HG03175 (cell line): ENCODE results near the gene MSH3.
"Not testable (repeated sequence)": the region's sequence is repeated elsewhere in the genome, so short reads cannot be mapped to it uniquely, and the experiment has no call there.

Source experiments
- ATAC-seq: cut with Tn5 transposase; IDR thresholded peaks from one replicate; pipeline ENCODE4 v1.9.1; 2021; ENCODE audit warnings: mild to moderate bottlenecking, moderate library complexity; ENCODE audit not compliant: unreplicated experiment

The MSH3 gene

GRCh38 chr5:80705216-80705769, 50.8 kb downstream of the MSH3 start:
- ATAC-seq, result no peak

DNA sequence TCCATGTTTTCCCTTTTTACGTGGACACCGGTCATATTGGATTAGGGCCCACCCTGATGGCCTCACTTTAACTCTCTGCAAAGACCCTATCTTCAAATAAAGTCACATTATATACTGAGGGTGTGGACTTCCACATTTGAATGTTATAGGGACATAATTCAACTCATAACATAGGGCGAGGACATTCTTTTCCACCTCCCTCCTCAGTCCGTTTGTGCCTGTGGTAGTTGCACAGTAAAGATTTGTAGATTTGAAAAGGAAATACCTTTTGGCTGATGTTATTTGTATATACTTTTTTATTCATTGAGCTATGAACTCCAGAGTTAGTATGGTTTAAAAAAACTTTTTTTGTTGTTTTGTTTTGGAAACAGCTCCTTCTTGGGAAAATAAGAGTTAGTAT, 51.3 kb downstream of the MSH3 start:
- no peak for ATAC-seq

DNA sequence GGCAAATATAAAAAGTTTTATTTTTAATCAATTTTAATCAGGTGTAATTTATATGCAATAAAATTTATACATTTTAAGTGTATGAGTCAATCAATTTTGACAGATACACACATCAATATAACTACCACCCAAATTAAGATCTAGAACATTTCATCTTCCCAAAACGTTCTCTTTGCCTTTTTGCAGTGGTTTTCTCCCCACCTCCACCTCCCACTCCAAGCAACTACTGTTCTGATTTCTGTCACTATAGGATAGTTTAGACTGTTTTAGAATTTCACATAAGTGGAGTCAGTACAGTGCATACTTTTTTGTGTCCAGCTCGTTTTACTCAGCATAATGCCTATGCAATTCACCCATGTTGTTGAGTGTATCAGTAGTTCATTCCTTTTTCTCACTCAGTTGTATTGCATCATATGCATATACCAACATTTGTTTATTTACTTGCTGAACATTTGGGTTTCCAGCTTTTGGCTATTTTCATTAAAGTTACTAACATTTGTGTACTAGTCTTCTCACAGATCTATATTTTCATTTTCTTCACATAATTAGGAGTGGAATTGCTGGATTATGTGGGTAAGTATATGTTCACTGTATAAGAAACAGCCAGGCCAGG, 52.5 kb downstream of the MSH3 start:
- no peak for ATAC-seq

GRCh38 chr5:80707645-80708044, 53.2 kb downstream of the MSH3 start:
- no peak for ATAC-seq

DNA sequence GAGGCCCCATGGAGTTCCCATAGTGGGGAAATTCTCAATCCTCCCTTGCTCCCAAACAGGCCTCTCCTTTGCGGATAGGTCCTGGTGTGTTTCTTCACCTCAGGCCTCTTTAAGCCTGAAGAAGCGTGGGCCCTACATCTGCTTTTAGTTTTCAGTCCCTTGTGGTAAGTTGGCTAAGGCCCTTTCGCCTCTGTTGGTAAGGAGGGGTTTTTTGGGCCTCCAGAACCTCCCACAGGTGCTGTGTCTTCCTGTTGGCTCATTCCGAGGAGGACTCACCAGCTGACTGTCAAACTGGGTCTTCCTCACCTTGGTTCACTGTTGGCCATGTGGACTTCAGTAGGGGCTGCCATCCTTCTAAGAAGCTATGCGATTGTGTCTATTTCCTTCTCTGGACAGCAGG, 56.8 kb downstream of the MSH3 start:
- ATAC-seq, result no peak

GRCh38 chr5:80711938-80712337, 57.5 kb downstream of the MSH3 start:
- no peak for ATAC-seq

- no peak for ATAC-seq
These were observed 58.5 kb downstream of the MSH3 start for GRCh38 chr5:80712919-80713318.

GRCh38 chr5:80713631-80714030, 59.2 kb downstream of the MSH3 start:
- no peak for ATAC-seq

GRCh38 chr5:80714570-80715298, 60.3 kb downstream of the MSH3 start:
- ATAC-seq, result no peak

DNA sequence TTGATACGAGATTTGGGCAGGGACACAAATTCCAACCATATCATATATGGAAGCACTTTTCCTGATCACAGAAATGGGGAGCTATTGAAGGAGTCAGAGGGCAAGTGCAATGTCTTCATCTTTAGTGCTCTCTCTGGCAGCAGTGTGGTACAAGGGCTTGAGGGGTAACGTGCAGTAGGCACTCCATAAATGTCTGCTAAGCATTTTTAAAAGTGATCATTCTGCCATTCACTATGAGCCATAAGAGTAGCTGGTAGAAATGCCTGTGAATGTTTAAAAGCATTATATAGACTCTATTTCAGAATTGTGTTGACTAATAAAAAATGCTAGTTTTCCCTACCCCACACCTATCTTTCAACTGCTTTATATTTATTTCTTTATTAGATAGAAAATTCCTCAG, 61.4 kb downstream of the MSH3 start:
- ATAC-seq, result no peak

DNA sequence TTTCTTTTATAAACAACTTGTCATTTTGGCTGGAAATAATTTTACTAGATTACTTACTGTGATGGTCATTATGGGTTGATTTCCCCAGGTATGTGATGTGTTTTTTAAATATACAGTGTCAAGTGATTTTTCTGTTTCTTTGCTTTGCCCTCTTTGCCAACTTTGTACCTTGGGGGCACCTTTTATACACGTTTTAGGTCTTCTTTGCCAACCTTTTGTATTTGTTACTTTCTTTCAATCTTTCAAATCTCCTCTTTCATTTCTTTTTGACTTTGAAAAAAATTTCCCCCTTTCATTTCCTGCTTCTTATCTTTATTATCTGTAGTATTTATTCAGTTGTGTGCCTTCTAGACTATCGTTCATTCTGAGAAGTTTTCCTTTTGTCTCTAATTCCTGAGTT, 65.7 kb downstream of the MSH3 start:
- ATAC-seq, result no peak

DNA sequence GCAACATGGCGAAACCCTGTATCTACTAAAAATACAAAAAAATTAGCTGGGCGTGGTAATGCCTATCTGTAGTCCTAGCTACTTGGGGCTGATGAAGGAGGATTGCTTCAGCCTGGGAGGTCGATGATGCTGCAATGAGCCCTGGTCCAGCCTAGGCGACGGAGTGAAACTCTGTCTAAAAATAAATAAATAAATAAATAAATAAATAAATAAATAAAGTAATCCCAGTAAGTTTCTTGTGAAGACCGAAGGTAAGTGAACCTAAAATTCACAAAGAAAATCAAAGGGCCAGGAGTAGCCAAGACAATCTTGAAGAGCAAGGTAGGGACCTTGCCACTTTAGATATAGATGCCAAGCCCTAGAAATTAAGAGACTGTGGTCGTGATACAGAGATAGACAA, 68.5 kb downstream of the MSH3 start:
- ATAC-seq, result no peak

DNA sequence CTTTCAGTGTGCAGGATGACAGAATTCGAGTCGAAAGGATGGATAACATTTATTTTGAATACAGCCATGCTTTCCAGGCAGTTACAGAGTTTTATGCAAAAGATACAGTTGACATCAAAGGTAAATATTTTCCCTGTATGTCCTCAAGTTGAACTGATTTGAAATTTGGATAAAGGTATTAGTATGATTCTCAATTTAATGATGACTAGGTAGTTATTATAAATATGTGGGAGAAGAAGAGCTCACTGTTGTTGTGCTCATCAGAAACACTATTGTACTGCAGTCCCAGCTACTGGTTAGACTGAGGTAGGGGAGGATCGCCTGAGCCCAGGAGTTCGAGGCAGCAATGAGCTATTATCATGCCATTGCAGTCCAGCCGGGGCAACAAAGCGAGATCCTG, 71.0 kb downstream of the MSH3 start:
- no peak for ATAC-seq

DNA sequence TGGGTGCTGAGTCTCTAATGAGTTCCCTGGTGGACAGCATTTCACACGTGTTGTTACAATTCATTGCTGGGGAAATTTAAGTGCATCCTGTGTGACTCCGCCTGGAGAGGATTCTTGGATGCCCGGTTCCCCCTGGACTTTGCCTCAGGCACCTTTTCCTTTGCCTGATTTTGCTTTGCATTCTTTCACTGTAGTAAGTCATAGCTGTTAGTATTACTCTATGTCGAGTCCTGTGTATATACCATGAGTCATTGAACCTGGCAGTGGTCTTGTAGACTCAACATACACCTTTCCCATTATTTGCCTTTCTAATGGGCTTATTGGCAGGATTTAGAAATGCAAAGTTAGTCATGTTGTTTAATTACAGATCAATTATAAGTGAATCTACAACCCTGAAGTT, 82.3 kb downstream of the MSH3 start:
- ATAC-seq, result no peak

- ATAC-seq, result no peak
These were observed 84.0 kb downstream of the MSH3 start for GRCh38 chr5:80738466-80738865.

GRCh38 chr5:80739057-80739456, 84.6 kb downstream of the MSH3 start:
- ATAC-seq, result no peak

DNA sequence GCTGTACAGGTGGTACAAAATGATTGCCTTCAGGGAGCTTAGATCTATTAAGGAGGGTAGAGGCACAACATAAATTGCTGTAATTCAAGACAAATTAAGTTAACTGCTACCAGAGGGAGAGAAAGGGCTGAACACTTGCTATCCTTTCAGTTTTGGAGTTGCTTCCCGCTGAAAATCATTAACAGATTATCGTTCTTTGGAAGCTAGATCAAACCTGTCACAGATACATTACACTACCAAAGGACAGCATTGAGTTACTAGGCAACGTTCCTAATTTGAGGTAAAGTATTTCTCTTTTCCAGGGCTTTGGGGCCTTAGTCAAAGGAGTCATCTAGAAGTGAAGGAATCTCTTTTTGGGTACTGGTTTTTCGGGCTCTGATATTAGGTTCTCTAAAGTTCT, 85.0 kb downstream of the MSH3 start:
- ATAC-seq, result no peak

GRCh38 chr5:80739898-80740297, 85.4 kb downstream of the MSH3 start:
- ATAC-seq, result no peak

DNA sequence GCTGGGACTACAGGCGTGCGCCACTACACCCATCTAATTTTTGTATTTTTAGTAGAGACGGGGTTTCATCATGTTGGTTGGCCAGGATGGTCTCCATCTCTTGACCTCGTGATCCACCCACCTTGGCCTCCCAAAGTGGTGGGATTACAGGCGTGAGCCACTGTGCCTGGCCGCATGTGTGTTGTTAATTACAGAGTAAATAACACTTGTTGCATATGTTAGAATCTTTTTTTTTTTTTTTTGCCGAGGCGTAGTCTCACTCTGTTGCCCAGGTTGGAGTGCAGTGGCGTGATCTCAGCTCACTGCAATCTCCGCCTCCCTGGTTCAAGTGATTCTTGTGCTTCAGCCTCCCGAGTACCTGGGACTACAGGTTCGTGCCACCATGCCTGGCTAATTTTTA, 86.0 kb downstream of the MSH3 start:
- ATAC-seq, result not testable (repeated sequence)

GRCh38 chr5:80740999-80741398, 86.5 kb downstream of the MSH3 start:
- ATAC-seq, result no peak

DNA sequence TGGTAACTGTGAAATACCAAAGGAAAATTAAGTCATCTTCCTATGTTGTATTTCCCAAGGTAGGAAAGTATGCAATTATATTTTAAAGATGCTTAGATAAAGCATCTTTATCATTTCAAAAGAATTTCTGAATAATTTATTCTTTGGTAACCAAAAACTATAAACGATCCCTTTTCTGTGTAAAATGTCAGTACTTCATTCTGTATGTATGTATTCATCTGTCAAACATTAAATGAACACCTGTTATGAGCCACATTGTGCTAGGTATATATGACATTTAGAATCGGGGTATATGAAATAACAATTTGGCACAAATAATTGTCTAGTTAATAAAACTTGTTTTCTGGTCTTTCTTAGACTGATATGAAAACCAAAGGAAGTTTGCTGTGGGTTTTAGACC, 89.7 kb downstream of the MSH3 start:
- ATAC-seq, result no peak

DNA sequence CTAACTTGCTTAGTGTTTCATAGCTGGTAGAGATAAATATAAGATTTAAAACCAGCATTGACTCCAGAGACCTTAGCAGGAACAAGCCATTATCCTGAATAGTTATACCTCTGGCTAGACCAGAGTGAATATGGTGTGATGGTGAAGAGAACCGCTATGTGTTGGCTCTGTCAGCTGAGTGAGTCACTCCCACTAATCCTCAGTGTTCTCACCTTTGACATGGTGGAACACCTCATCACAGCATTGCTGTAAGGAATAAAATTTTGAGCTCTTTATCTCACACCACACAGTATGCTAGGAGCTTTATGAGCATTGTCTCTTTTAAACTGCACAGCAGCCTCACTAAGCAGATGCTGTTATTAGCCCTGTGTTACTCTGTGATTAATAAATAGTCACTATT, 91.0 kb downstream of the MSH3 start:
- no peak for ATAC-seq

DNA sequence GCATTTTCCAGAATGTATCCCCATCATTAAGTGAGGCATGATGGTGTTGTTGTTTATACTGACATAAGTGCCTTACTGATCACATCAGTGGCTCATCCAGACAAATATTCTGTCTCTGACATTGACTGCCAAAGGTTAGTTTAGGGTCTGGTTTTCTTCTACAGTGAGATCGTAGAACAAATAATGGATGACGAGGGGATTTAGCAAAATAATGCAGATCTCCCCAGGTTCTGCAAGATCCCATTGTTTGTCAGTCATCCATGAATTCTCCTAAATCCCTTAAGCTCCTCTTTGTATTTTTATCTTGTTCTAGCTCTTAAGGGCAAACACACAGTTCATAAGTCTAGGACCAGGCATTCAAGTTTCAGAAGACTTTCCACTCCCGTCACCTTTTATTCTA, 93.5 kb downstream of the MSH3 start:
- ATAC-seq, result no peak
